ENCODE data around the gene KIF16B.
"Not testable (repeated sequence)": the region's sequence is repeated elsewhere in the genome, so short reads cannot be mapped to it uniquely, and the experiment has no call there.

KIF16B gene

GRCh38 chr20:16554766-16555543 lies 18.3 kb downstream of the KIF16B start:
- DNase-seq = no peak

- DNase-seq = no peak
Observed at GRCh38 chr20:16553684-16554083, 19.6 kb downstream of the KIF16B start.

- DNase-seq = no peak
Observed at GRCh38 chr20:16553101-16553500, 20.1 kb downstream of the KIF16B start.

- DNase-seq = no peak
Observed at GRCh38 chr20:16552015-16552414, 21.2 kb downstream of the KIF16B start.

GRCh38 chr20:16551607-16552006 lies 21.6 kb downstream of the KIF16B start:
- no peak for DNase-seq

GRCh38 chr20:16548068-16548672 lies 25.1 kb downstream of the KIF16B start:
- DNase-seq = no peak

GRCh38 chr20:16544949-16545348 lies 28.3 kb downstream of the KIF16B start:
- no peak for DNase-seq

GRCh38 chr20:16542477-16542876 lies 30.8 kb downstream of the KIF16B start:
- DNase-seq = no peak

- DNase-seq = no peak
Observed at GRCh38 chr20:16541878-16542277, 31.4 kb downstream of the KIF16B start.

GRCh38 chr20:16541226-16541625 lies 32.0 kb downstream of the KIF16B start:
- DNase-seq = no peak

GRCh38 chr20:16539280-16540021 lies 33.8 kb downstream of the KIF16B start:
- no peak for DNase-seq

- no peak for DNase-seq
Observed at GRCh38 chr20:16538779-16539178, 34.5 kb downstream of the KIF16B start.

- no peak for DNase-seq
Observed at GRCh38 chr20:16537918-16538317, 35.3 kb downstream of the KIF16B start.

- no peak for DNase-seq
Observed at GRCh38 chr20:16537025-16537665, 36.1 kb downstream of the KIF16B start.

- no peak for DNase-seq
Observed at GRCh38 chr20:16535277-16535676, 38.0 kb downstream of the KIF16B start.

- DNase-seq = no peak
Observed at GRCh38 chr20:16533502-16533901, 39.7 kb downstream of the KIF16B start.

- DNase-seq = no peak
Observed at GRCh38 chr20:16531485-16531884, 41.8 kb downstream of the KIF16B start.

- no peak for DNase-seq
Observed at GRCh38 chr20:16530201-16530681, 43.0 kb downstream of the KIF16B start.

- DNase-seq = no peak
Observed at GRCh38 chr20:16528078-16528477, 45.2 kb downstream of the KIF16B start.

GRCh38 chr20:16527438-16527837 lies 45.8 kb downstream of the KIF16B start:
- no peak for DNase-seq

GRCh38 chr20:16526433-16527380 lies 46.5 kb downstream of the KIF16B start:
- DNase-seq = no peak

- not testable (repeated sequence) for DNase-seq
Observed at GRCh38 chr20:16522651-16523050, 50.6 kb downstream of the KIF16B start.
